BE2C (cell line): ENCODE measurements around the gene POTEH.
"Not testable (repeated sequence)": the region's sequence is repeated elsewhere in the genome, so short reads cannot be mapped to it uniquely, and the experiment has no call there.

Experiments
- DNase-seq: peaks from one replicate; pipeline ENCODE4 v3.0.0-alpha.2; 2020
- H3K27me3 ChIP-seq: fragments of 250-450 bp; sonication (Bioruptor Pico); 2 replicates; pipeline ENCODE4 v1.5.1; 2020; ENCODE audit warnings: mild to moderate bottlenecking
- H3K36me3 ChIP-seq: fragments of 250-450 bp; sonication (Bioruptor Pico); 2 replicates; pipeline ENCODE4 v1.5.1; 2020; ENCODE audit warnings: mild to moderate bottlenecking
- H3K4me1 ChIP-seq: fragments of 250-450 bp; sonication (Bioruptor Pico); 2 replicates; pipeline ENCODE4 v1.5.1; 2020
- H3K4me3 ChIP-seq: 2 replicates; pipeline ENCODE4 v1.5.1; 2011; ENCODE audit warnings: low read depth, low read length
- H3K9me3 ChIP-seq: fragments of 250-450 bp; sonication (Bioruptor Pico); 2 replicates; pipeline ENCODE4 v1.5.1; 2020

Gene POTEH

DNA sequence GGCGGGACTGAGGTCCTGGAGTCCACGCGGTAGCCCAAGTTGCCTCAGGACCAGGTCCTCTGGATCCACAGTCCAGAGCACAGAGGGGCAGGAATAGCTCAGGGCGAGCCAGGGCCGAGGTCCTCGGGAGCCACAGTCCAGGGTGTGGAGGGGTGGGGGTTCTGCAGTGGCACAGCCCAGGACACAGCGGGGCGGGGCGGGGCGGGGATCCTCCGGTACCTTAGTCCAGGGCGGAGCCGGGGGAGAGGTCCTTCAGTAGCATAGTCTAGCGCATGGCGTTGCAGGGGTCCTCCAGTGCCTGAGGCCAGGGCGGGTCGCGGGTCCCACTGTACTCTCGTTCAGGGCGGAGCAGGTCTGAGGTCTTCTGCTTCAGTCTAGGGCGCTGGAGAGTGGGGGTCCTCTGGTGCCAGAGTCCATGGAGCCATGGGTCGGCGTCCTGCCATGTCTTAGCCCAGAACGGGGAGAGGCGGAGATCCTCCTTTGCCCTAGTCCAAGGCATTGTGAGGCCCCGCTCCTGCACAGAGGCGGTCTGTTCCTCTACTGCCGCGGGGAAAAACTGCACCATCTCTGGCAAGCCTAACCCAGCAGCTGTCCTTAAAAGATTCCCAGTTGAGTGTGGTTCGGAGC, 71.4 kb downstream of the POTEH start:
- DNase-seq: peak; percentile 6
- not testable (repeated sequence) for H3K4me1 ChIP-seq, H3K9me3 ChIP-seq, H3K4me3 ChIP-seq, H3K36me3 ChIP-seq, H3K27me3 ChIP-seq

DNA sequence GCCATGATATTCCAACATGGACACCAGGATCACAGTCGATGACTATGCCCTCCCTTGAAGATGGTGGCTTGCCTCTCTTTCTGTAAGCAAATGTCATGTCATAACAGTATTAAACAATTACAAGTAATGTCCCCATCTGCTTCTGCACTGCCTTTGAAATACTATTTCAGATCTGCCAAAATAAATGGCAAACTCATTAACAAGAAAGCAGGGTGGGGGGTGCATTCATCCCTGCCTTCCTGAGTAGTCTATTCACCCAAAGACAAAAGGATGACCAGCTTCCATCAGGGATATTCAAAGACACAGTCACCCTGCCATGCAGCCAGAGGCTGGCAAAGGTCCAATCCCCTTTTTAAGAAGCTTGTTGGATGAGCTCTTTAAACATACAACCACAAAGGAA, 73.7 kb downstream of the POTEH start:
- not testable (repeated sequence) for H3K27me3 ChIP-seq, H3K9me3 ChIP-seq, H3K36me3 ChIP-seq, DNase-seq, H3K4me3 ChIP-seq, H3K4me1 ChIP-seq
